CD4-positive, alpha-beta T cell treated with Interleukin-6 for 4 hours (primary cell): Measurements from ENCODE around the gene HEATR5B.
"Not testable (repeated sequence)": the region's sequence is repeated elsewhere in the genome, so short reads cannot be mapped to it uniquely, and the experiment has no call there.

Experiments
- DNase-seq: peaks from one replicate; pipeline ENCODE4 v3.0.0-alpha.2; 2020; ENCODE audit warnings: mixed read lengths

HEATR5B gene

GRCh38 chr2:36976065-36976464, 108.1 kb downstream of the HEATR5B start:
- no peak for DNase-seq

DNA sequence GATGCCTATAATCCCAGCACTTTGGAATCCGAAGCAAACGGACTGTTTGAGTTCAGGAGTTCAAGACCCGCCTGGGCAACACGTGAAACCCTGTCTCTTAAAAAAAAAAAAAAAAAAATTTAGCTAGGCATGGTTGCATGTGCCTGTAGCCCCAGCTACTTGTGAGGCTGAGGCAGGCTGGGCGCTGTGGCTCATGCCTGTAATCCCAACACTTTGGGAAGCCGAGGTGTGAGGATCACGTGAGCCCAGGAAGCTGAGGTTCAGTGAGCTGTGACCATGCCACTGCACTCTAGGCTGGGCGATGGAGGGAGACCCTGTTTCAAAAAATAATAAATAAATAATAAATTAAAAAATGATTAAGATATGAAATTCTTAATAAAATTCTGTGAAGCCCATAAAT, 108.9 kb downstream of the HEATR5B start:
- no peak for DNase-seq

- no peak for DNase-seq
Measured at GRCh38 chr2:36973320-36973719, 110.9 kb downstream of the HEATR5B start.

GRCh38 chr2:36971990-36972389, 112.2 kb downstream of the HEATR5B start:
- no peak for DNase-seq

DNA sequence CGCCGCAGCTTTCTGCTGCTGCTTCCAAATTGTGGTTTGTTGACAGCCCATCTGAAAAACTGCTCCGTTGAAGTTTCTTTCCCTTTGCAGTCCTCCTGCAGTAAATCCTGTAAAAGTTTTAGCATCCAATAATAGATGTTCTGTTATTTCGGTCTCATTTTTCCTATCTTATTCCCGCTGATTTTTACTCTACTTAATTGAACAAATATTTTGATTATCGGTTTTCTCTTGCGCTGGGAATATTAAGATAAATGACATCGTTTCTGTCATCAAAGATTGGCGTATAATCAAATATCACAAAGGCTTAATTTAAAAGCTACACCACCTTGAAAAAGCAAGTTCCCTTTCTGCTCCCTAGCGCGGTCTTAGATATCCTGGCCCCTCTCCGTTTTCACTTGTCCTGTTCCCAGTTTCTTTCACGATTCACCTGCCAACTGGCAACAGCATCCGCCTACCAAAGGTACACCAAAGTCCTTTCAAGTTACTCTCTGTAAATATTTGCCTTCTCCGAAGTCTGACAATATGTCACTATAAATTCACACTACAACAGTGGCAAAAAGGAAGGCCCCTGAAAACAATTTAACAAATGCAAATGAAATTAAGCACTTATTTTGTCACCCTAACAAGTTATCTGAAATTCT, 116.8 kb downstream of the HEATR5B start:
- no peak for DNase-seq

- peak; percentile 98 for DNase-seq
Measured at GRCh38 chr2:36966370-36967235, 117.6 kb downstream of the HEATR5B start, which contains the start of gene STRN. Gene STRN, minus strand, starts transcription at chr2:36966536. Its CDS starts 73 bp downstream, at chr2:36966463.

DNA sequence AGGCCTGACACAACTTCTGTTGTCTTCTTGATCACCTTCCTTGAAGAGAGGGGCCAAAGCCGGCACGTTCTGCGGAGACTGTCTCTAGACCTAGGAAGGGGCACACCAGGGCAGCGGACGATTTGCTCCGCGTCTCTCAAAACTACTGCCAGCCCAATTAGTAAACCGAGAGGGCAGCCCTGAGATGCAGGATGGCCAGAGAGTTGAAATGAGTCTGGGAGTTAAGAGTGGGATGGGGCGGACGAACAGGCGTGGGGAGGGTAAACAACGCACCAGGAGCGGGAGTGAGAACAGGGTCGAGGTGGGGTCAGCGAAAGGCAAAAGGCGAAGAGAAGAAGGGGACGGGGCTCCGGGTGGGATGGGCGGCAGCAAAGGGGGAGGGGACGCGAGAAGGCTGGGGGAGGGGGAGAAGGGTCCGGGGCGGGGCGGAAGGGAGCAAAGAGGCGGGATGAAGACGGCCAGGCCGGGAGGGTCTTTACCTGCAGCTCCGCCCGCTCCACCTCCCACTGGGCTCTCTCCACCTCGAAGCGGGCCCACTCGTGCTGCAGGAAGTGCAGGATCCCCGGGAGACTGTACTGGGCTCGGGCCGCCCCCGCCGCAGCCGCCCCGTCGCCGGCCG, 118.3 kb downstream of the HEATR5B start:
- DNase-seq, result peak; percentile 59

- DNase-seq, result no peak
Measured at GRCh38 chr2:36965206-36965605, 119.0 kb downstream of the HEATR5B start.

GRCh38 chr2:36964496-36965058, 119.6 kb downstream of the HEATR5B start:
- DNase-seq, result no peak

DNA sequence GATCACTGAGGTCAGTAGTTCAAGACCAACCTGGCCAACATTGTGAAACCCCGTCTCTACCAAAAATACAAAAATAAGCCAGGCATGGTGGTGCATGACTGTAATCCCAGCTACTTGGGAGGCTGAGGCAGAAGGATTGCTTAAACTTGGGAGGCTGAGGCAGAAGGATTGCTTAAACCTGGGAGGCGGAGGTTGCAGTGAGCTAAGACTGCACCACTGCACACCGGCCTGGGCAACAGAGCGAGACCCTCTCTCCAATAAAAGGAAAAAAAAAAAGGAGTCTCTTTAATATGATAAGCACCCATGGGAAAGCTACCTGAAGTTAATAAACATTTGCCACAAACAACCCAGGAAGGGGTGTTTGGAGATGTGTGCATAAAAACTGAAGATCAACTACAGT, 120.4 kb downstream of the HEATR5B start:
- no peak for DNase-seq

- DNase-seq, result no peak
Measured at GRCh38 chr2:36963106-36963505, 121.1 kb downstream of the HEATR5B start.

DNA sequence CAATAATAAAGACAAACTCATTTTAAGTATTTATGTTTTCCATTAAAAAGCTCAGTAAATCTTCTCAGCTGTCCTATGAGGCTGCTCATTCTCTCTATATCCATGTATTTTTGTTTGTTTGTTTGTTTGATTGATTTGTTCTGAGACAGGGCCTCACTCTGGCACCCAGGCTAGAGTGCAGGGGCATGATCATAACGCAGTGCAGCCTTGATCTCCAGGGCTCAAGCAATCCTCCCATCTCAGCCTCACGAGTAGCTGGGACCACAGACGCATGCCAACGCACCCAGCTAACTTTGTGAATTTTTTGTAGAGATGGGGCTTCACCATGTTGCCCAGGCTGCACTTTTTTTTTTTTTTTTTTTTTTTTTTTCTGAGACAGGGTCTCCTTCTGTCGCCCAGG, 123.4 kb downstream of the HEATR5B start:
- no peak for DNase-seq

GRCh38 chr2:36960005-36960675, 124.0 kb downstream of the HEATR5B start:
- DNase-seq, result no peak

- DNase-seq, result no peak
Measured at GRCh38 chr2:36954977-36955607, 129.1 kb downstream of the HEATR5B start.

DNA sequence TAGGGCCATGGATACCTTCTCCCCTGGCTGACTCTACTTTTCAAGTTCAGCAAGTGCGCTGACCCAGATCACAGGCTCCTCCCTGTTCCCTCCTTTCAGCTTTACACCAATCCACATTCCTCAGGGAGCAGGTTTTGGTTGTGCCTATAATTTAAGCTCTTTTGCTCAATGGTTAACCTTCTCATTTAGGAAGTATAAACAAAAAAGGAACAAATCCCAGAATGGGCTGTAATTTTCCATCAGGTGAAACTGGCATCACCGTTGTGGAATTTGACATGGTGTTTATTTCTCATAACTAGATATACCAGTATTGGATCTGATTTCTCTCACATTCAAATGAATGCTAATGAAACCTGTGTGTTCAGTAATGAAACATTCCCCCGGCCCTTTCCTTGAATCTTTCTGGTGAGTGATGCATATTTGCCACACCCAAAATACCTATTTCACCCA, 131.4 kb downstream of the HEATR5B start:
- no peak for DNase-seq

- DNase-seq, result no peak
Measured at GRCh38 chr2:36951574-36951973, 132.6 kb downstream of the HEATR5B start.

DNA sequence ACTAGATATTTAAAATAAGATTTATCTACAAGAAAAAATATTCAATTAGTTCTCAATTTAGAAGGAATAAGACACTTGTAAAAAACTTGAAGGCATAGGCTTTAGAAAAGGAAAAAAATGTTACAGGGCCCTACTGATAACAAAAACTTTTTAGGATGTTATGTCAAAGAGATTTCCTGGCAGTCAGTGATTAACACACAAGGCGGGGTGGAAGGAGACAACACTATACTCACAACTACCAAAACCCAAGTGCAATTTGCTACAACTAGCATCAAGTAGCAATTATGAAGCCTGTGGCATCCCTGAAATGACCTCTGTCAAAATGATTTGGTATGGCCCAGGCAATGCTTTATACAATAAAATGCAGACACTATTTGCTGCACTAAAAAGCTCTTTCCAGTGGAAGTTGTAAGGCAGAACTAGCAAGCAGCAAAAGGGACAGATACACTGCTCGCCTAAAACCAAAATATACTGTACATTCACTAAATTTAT, 133.1 kb downstream of the HEATR5B start:
- no peak for DNase-seq

DNA sequence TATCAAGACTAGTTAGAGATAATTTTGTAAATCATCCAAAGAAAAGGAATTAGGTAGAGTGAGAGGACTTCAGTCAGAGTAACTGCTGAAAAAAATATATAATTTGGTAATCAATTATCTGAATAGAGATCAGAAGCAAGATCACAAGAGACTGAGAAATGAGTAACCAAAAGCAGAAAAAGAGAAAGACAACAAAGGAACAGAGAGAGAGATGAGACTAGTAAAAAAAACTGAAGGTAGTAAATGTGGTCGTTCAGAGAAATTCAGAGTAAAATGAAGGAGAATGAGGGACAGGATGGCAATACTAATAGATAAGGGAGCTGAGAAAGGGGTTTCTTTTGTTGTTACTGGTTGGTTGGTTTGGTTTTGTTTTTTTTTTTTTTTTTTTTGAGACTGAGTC, 134.3 kb downstream of the HEATR5B start:
- no peak for DNase-seq

DNA sequence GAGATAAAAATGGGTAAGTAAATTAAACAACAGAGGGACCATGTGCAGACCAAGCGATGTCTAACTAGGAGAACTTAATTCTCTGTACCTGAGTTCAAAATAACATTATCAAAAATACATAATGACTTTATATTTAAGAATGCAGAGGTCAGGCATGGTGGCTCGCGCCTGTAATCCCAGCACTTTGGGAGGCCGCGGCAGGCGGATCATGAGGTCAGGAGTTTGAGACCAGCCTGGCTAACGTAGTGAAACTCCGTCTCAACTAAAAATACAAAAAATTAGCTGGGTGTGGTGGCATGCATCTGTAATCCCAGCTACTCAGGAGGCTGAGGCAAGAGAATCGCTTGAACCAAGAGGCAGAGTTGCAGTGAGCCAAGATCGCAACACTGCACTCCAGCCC, 138.9 kb downstream of the HEATR5B start:
- not testable (repeated sequence) for DNase-seq

- DNase-seq, result no peak
Measured at GRCh38 chr2:36941867-36942266, 142.3 kb downstream of the HEATR5B start.

GRCh38 chr2:36936526-36936925, 147.6 kb downstream of the HEATR5B start:
- not testable (repeated sequence) for DNase-seq

GRCh38 chr2:36931688-36932087, 152.5 kb downstream of the HEATR5B start:
- not testable (repeated sequence) for DNase-seq
